Esophagus squamous epithelium (tissue), 4 donors: ENCODE measurements around the gene MEAF6.
A peak's percentile ranks its signal among the peaks of the same experiment; 100 is the strongest.

Experiments
- POLR2A ChIP-seq, 4 donors: fragments of 450-650 bp; IDR thresholded peaks; one replicate each; pipeline ENCODE4 v1.6.1; 2017; ENCODE audit warnings: antibody characterized with exemption in 4 of 4, mild to moderate bottlenecking in 4 of 4, moderate library complexity in 3 of 4
- TF ChIP-seq, protein P1 (sequence below), 6 experiments: fragments of 450-650 bp in 4 of 6; fragments of 200-600 bp in 2 of 6; sonication (generic) in 2 of 6; IDR thresholded peaks; one replicate each; pipeline ENCODE4 v1.5.1; 2016 to 2019; ENCODE audit warnings: antibody characterized with exemption in 6 of 6, mild to moderate bottlenecking in 4 of 6, moderate library complexity in 4 of 6

DNA sequence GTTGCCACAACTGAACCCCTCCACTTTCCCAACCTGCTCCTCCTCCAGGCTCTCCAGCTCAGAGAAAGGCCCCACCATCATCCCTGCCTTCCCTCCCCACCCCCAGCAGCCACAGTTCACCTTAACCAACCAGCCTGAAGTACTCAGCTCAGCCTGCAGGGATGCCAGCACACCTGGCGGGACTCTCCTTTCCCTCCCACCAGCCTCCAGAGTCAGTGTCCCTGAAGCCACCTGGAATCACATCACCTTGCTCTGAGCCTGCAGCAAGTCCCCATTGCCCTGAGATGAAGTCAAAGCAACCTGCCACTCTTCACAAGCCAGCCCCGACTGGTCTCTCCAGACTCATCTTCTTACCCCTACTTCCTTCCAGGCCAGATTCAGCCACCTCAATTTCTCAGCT lies 66.4 kb downstream of the MEAF6 start:
- TF ChIP-seq, protein P1, sequence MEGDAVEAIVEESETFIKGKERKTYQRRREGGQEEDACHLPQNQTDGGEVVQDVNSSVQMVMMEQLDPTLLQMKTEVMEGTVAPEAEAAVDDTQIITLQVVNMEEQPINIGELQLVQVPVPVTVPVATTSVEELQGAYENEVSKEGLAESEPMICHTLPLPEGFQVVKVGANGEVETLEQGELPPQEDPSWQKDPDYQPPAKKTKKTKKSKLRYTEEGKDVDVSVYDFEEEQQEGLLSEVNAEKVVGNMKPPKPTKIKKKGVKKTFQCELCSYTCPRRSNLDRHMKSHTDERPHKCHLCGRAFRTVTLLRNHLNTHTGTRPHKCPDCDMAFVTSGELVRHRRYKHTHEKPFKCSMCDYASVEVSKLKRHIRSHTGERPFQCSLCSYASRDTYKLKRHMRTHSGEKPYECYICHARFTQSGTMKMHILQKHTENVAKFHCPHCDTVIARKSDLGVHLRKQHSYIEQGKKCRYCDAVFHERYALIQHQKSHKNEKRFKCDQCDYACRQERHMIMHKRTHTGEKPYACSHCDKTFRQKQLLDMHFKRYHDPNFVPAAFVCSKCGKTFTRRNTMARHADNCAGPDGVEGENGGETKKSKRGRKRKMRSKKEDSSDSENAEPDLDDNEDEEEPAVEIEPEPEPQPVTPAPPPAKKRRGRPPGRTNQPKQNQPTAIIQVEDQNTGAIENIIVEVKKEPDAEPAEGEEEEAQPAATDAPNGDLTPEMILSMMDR (IDR thresholded peaks at IDR 0.05): peak in 1 of 6 experiments; percentile 28
- TF ChIP-seq POLR2A (IDR thresholded peaks at IDR 0.05): no peak
